ENCODE measurements around the gene HAPLN2. TPM values are rescaled to one million over a fixed set of nuclear protein-coding genes. Genes with fewer than 3 reads are reported as not detected.
A peak's percentile ranks its signal among the peaks of the same experiment; 100 is the strongest.

Gene HAPLN2
- polyA plus RNA-seq, 1 donor (not counting 4 experiments of a cell fraction or from before 2014, with no cell fraction given), result not detected

DNA sequence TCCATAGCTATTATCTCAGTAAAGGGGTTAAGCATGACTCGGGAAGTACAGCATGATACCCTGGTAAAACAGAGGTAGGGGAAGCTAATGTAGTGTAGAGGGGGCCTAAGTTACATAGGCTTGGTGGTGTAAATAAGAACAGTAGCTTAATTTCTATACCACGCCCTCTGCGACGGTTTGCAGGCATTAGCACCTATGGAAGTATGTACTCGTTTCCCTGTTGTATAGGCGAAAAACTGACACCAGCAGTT is 28.1 kb upstream of the HAPLN2 start:
- Histone ChIP-seq H3K79me2 (ENCODE audit: control insufficient read depth, insufficient read depth, low read length) (peaks cover 11% of the 10 kb centered on the region), H3K9me1 (ENCODE audit: control insufficient read depth, extremely low read depth, insufficient read depth, low read length) (no peaks in the 10 kb centered on the region), H3K9ac (ENCODE audit: control insufficient read depth, extremely low read depth, insufficient read depth, low read length) (peak overlapping the region; percentile 86), H4K20me1 (ENCODE audit: control insufficient read depth, extremely low read depth, insufficient read depth, low read length) (no peaks in the 10 kb centered on the region), H3K4me3 (ENCODE audit: control insufficient read depth in 2 of 3, extremely low read depth in 1 of 3, insufficient read depth in 2 of 3, low read depth in 1 of 3, low read length in 3 of 3) (peak overlapping the region; percentile 73 to 88 (median 88)), H3K27ac (ENCODE audit: control insufficient read depth, insufficient read depth, low read length) (peak overlapping the region; percentile 87), H3K4me2 (ENCODE audit: control insufficient read depth, extremely low read depth, insufficient read depth, low read depth, low read length) (peak overlapping the region; percentile 99), H2AFZ (ENCODE audit: control insufficient read depth, low read length) (peak overlapping the region; percentile 99), H3K4me1 (ENCODE audit: control insufficient read depth, extremely low read depth, insufficient read depth, low read length) (peaks cover 13% of the 10 kb centered on the region), H3K36me3 (ENCODE audit: control insufficient read depth in 2 of 2, extremely low read depth in 1 of 2, insufficient read depth in 2 of 2, low read length in 2 of 2) (peaks cover 20 to 24% of the 10 kb centered on the region in 2 experiments), H3K27me3 (ENCODE audit: control insufficient read depth, extremely low read depth, insufficient read depth, low read length) (no peaks in the 10 kb centered on the region), H3K9me3 (ENCODE audit: control insufficient read depth, low read depth, low read length) (no peaks in the 10 kb centered on the region)
- DNase-seq (ENCODE audit: low read depth, low spot score) (no peak), FAIRE-seq (peak; percentile 17)
- dilution Hi-C loops (cut with MboI; ENCODE audit: extremely low pct_ligation_motif_present, low sequenced_read_pairs), result no loop called here
- TF ChIP-seq EZH2 (IDR thresholded peaks at IDR 0.05; ENCODE audit: low read length), result no peak
- TF ChIP-seq, protein P1, sequence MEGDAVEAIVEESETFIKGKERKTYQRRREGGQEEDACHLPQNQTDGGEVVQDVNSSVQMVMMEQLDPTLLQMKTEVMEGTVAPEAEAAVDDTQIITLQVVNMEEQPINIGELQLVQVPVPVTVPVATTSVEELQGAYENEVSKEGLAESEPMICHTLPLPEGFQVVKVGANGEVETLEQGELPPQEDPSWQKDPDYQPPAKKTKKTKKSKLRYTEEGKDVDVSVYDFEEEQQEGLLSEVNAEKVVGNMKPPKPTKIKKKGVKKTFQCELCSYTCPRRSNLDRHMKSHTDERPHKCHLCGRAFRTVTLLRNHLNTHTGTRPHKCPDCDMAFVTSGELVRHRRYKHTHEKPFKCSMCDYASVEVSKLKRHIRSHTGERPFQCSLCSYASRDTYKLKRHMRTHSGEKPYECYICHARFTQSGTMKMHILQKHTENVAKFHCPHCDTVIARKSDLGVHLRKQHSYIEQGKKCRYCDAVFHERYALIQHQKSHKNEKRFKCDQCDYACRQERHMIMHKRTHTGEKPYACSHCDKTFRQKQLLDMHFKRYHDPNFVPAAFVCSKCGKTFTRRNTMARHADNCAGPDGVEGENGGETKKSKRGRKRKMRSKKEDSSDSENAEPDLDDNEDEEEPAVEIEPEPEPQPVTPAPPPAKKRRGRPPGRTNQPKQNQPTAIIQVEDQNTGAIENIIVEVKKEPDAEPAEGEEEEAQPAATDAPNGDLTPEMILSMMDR (optimal IDR thresholded peaks at IDR 0.05 in 1 of 3, IDR thresholded peaks at IDR 0.05 in 1 of 3, conservative IDR thresholded peaks at IDR 0.05 in 1 of 3; ENCODE audit: extremely low read depth in 1 of 3, insufficient read depth in 2 of 3, low read length in 3 of 3), result no peak

DNA sequence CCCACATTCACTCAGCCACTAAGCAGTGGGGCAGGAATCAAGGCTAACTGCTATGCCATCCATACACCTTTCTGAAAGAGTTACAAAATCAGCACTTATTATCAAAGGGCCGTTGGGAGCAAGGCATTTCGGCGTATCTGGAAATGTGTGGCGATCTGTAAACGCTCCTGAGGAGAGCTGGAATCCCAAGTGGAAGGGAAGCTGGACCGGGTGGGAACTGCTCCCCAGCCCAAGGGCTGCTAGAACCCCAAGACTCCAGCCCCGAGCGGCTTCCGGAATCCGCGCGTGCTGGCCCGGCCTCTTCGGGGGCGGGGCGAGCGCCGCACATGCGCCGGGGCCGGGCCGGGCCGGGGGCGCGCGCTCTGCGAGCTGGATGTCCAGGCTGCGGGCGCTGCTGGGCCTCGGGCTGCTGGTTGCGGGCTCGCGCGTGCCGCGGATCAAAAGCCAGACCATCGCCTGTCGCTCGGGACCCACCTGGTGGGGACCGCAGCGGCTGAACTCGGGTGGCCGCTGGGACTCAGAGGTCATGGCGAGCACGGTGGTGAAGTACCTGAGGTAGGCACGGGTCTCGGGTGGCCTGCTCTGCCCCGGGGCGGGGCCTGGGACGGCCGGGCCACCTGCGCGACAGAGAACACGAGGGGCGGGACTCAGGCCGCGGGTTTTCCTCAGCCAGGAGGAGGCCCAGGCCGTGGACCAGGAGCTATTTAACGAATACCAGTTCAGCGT is 27.6 kb upstream of the HAPLN2 start, which contains the start of gene NAXE:
TSS of gene NAXE (plus strand) at position 345 of the 726 bp plus-strand sequence. CDS start at position 374, 29 bp downstream.
- peak within 1 kb of the TSS; percentile 99 for H2AFZ ChIP-seq (ENCODE audit: control insufficient read depth, low read length)
- peaks cover 13% of the 10 kb centered on the region for H3K4me1 ChIP-seq (ENCODE audit: control insufficient read depth, extremely low read depth, insufficient read depth, low read length)
- FAIRE-seq (no peak), DNase-seq (ENCODE audit: low read depth, low spot score) (no peak)
- peak within 1 kb of the TSS; percentile 86 for H3K9ac ChIP-seq (ENCODE audit: control insufficient read depth, extremely low read depth, insufficient read depth, low read length)
- H3K4me2 ChIP-seq (ENCODE audit: control insufficient read depth, extremely low read depth, insufficient read depth, low read depth, low read length), result peak within 1 kb of the TSS; percentile 99
- TF ChIP-seq EZH2 (IDR thresholded peaks at IDR 0.05; ENCODE audit: low read length), result no peak
- TF ChIP-seq, protein P1 (optimal IDR thresholded peaks at IDR 0.05 in 1 of 3, IDR thresholded peaks at IDR 0.05 in 1 of 3, conservative IDR thresholded peaks at IDR 0.05 in 1 of 3; ENCODE audit: extremely low read depth in 1 of 3, insufficient read depth in 2 of 3, low read length in 3 of 3), result no peak
- H3K79me2 ChIP-seq (ENCODE audit: control insufficient read depth, insufficient read depth, low read length), result peaks cover 11% of the 10 kb centered on the region
- H3K27ac ChIP-seq (ENCODE audit: control insufficient read depth, insufficient read depth, low read length), result peak within 1 kb of the TSS; percentile 87
- H3K36me3 ChIP-seq (ENCODE audit: control insufficient read depth in 2 of 2, extremely low read depth in 1 of 2, insufficient read depth in 2 of 2, low read length in 2 of 2), result peaks cover 24 to 29% of the 10 kb centered on the region in 2 experiments
- H3K4me3 ChIP-seq (ENCODE audit: control insufficient read depth in 2 of 3, extremely low read depth in 1 of 3, insufficient read depth in 2 of 3, low read depth in 1 of 3, low read length in 3 of 3), result peak within 1 kb of the TSS; percentile 73 to 88 (median 88)
- H3K9me1 ChIP-seq (ENCODE audit: control insufficient read depth, extremely low read depth, insufficient read depth, low read length), result no peaks in the 10 kb centered on the region
- no peaks in the 10 kb centered on the region for H3K27me3 ChIP-seq (ENCODE audit: control insufficient read depth, extremely low read depth, insufficient read depth, low read length)
- H4K20me1 ChIP-seq (ENCODE audit: control insufficient read depth, extremely low read depth, insufficient read depth, low read length), result no peaks in the 10 kb centered on the region
- dilution Hi-C loops (cut with MboI; ENCODE audit: extremely low pct_ligation_motif_present, low sequenced_read_pairs), result no loop called here
- no peaks in the 10 kb centered on the region for H3K9me3 ChIP-seq (ENCODE audit: control insufficient read depth, low read depth, low read length)

Data from keratinocyte (primary cell).